ENCODE measurements around the gene PKHD1.

DNA sequence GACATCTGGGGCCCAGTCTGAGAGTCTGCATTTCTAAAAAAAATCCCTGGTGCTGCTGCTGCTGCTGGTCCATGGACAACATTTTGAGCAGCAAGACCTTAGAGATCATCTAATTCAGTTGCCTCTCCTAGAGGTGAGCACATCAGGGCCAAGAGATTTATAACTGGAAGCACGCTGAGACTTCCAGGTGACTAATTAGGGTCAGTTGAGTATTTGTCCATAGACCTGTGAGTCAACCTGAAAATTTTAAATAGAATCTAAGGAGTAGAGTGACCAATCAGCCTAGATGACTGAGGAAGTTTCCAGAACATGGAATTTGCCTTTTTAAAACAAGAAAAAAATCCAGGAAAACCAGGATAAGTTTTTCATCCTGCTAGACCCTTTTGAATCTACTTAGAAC, 221.4 kb downstream of the PKHD1 start:
- TF ChIP-seq CTCF (IDR thresholded peaks at IDR 0.05) (no peak), POLR2A (IDR thresholded peaks at IDR 0.05) (no peak)

All from body of pancreas (tissue), 4 donors.